AG04449 (cell line): ENCODE results near the gene MTG2.
A peak's percentile ranks its signal among the peaks of the same experiment; 100 is the strongest.

Experiments
- CTCF ChIA-PET: fragments of 350-600 bp; formaldehyde crosslinking; extraction: SDS; loops from one replicate; lab custom pipeline; 2021; ENCODE audit warnings: antibody characterized with exemption; lab: Yijun Ruan, JAX
- POLR2A ChIA-PET: fragments of 400-600, 350-600 bp; formaldehyde crosslinking; extraction: SDS; loops from one replicate; lab custom pipeline; 2020; ENCODE audit warnings: antibody characterized with exemption, inconsistent platforms; lab: Yijun Ruan, JAX
- DNase-seq: peaks from one replicate; pipeline ENCODE4 v3.0.0-alpha.2; 2010; ENCODE audit warnings: low read depth, low spot score
- H3K4me3 ChIP-seq: 2 replicates; pipeline ENCODE4 v1.5.1; 2011; ENCODE audit warnings: low read depth, mild to moderate bottlenecking, control low read depth, low read length
- CTCF ChIP-seq: IDR thresholded peaks from one replicate; pipeline ENCODE4 v1.5.1; 2011; ENCODE audit warnings: mild to moderate bottlenecking, moderate library complexity, low read length, control low read depth, inconsistent platforms; ENCODE audit not compliant: insufficient read depth; ENCODE audit errors: missing control alignments

Gene MTG2

GRCh38 chr20:62239278-62239879, 56.6 kb downstream of the MTG2 start:
- POLR2A ChIA-PET: no interaction called here
- DNase-seq: no peak
- CTCF ChIA-PET: no interaction called here
- no peak for TF ChIP-seq CTCF
- H3K4me3 ChIP-seq: peak overlapping the region; percentile 91

GRCh38 chr20:62240020-62240685, 57.3 kb downstream of the MTG2 start:
- no peak for DNase-seq
- POLR2A ChIA-PET: no interaction called here
- TF ChIP-seq CTCF: no peak
- CTCF ChIA-PET: interaction anchor here (0.7 kb wide), 1 partner anchor 230 kb away, joined by 3 read pairs; no protein-coding TSS in a partner anchor
- 0 out of 2 replicates have a peak overlapping the region, but pooled peaks have one; percentile 27 for H3K4me3 ChIP-seq

- ChIA-PET CTCF (interaction anchor here (1.4 kb wide), 1 partner anchor 12 kb away, joined by 4 read pairs; no protein-coding TSS in a partner anchor), POLR2A (no interaction called here)
- no peak for DNase-seq
- H3K4me3 ChIP-seq: no peak overlapping the region
- no peak for TF ChIP-seq CTCF
Observed at GRCh38 chr20:62241506-62241905, 58.7 kb downstream of the MTG2 start.

DNA sequence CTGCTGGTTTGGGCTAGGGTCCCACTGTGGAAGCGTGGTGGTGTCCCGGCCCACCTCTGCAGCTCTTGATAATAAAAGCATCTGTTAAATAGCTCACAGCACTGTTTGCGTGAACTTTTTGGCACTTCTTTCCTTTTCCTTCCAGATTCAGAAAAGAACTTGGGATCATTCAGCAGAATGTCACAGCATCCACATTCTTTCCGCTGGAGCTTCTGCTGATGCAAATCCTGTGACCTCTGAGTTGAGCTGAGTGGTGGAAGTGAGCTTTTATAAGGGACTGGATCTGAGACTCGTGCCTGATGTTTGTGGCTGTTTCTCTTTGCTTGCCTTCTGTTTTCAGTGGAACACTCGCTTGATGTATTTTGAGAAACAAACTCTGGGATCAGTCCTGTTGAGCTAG, 59.3 kb downstream of the MTG2 start:
- no peak for TF ChIP-seq CTCF
- no peak overlapping the region for H3K4me3 ChIP-seq
- no peak for DNase-seq
- CTCF ChIA-PET: interaction anchor here (1.4 kb wide), 1 partner anchor 12 kb away, joined by 4 read pairs; no protein-coding TSS in a partner anchor
- POLR2A ChIA-PET: no interaction called here

GRCh38 chr20:62243106-62243505, 60.3 kb downstream of the MTG2 start:
- DNase-seq: no peak
- ChIA-PET POLR2A (no interaction called here), CTCF (no interaction called here)
- no peak for TF ChIP-seq CTCF
- H3K4me3 ChIP-seq: no peak overlapping the region

DNA sequence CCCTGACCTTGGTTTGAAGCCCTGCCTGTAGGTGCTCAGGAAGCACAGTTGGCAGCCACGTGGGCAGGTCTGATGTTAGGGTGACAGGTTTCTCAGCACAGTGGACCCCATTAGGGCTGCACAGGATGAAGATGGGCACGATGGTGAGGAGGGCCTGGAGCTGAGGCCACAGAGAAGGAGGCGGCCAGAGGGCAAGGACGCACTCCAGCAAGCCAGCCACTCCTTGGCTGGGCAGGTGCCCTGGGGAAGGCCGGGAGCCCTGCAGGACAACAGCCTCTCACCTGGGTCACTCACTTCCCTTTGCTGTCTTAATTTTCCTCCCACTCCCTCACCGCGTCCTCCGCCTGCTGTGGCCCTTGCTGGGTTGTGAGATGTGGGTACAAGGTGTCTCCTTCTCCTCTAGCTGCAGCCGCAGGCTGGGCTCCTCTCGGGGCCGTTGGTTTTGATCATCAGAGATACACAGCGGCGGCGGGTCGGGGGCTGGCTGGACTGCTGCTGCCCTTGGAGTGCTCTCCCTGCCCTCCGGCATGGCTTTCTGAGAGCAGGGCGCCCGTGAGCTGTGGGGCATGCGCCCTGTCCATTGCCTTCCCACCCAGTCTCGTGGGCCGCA, 61.2 kb downstream of the MTG2 start:
- H3K4me3 ChIP-seq: no peak overlapping the region
- no peak for TF ChIP-seq CTCF
- DNase-seq: no peak
- ChIA-PET POLR2A (no interaction called here), CTCF (no interaction called here)
